ENCODE data around the gene HEATR9. TPM values are rescaled to one million over a fixed set of nuclear protein-coding genes. Genes with fewer than 3 reads are reported as not detected.

HEATR9 gene
- not detected in 2 replicates for polyA plus RNA-seq (2012; rRNA removed)
- polyA plus RNA-seq (2012; cell fraction: cytosol; rRNA removed): not detected in 2 replicates
- polyA plus RNA-seq (2012; cell fraction: nucleus; rRNA removed): not detected in 2 replicates

- TF ChIP-seq GATA2 (CRISPR knock-in tag; IDR thresholded peaks at IDR 0.05): no peak
- no peak for TF ChIP-seq RCOR1 (IDR thresholded peaks at IDR 0.05; ENCODE audit: low read length)
- no peak for TF ChIP-seq JUND (IDR thresholded peaks at IDR 0.05)
- TF ChIP-seq MXI1 (IDR thresholded peaks at IDR 0.05; ENCODE audit: low read depth, low read length): no peak
- TF ChIP-seq TAF1 (IDR thresholded peaks at IDR 0.05; ENCODE audit: borderline replicate concordance, low read depth, low read length): no peak
- Histone ChIP-seq H3K27ac (ENCODE audit: low read depth in 2 of 2, low read length in 1 of 2) (no peak within 1 kb of the TSS), H3F3A (replicated peaks; ENCODE audit: insufficient read depth) (no peaks in the 10 kb centered on the region), H3K79me2 (ENCODE audit: insufficient read depth) (no peaks in the 10 kb centered on the region), H3K4me1 (ENCODE audit: control insufficient read depth in 1 of 2, insufficient read depth in 2 of 2, low read depth in 1 of 2, low read length in 1 of 2) (peaks cover 0 to 3% of the 10 kb centered on the region in 2 experiments; a peak in 1 of 4 replicates), H3K36me3 (replicated peaks in 1 of 2; ENCODE audit: control insufficient read depth in 1 of 2, insufficient read depth in 2 of 2, low read length in 1 of 2) (no peaks in the 10 kb centered on the region), H3K9me2 (no peaks in the 10 kb centered on the region), H4K20me1 (ENCODE audit: insufficient read depth) (no peaks in the 10 kb centered on the region), H3K9ac (no peak within 1 kb of the TSS), H3K4me2 (no peak within 1 kb of the TSS), H3K9me3 (no peaks in the 10 kb centered on the region), H2AFZ (ENCODE audit: low read depth) (no peak within 1 kb of the TSS), H3K27me3 (ENCODE audit: insufficient read depth) (no peaks in the 10 kb centered on the region), H3K4me3 (ENCODE audit: low read depth in 2 of 2, low read length in 1 of 2) (no peak within 1 kb of the TSS)
- no peak for DNase-seq
- ChIA-PET POLR2A (no interaction called here), CTCF (interaction anchor here (0.5 to 1.1 kb wide), 3 partner anchors 19 to 123 kb away, joined by 3 read pairs; partner anchors contain the start of gene TAF15)
- WGBS (ENCODE audit: low lambda C conversion rate): 42% methylated on average over 3 of the region's 3 CpGs
These were observed at the start of gene HEATR9 for GRCh38 chr17:35868737-35869136. Gene HEATR9 (minus strand): TSS chr17:35868891. CDS start chr17:35868742, 149 bp downstream.

- Histone ChIP-seq H3K79me2 (ENCODE audit: insufficient read depth) (no peaks in the 10 kb centered on the region), H3K9me3 (no peaks in the 10 kb centered on the region), H3K27ac (ENCODE audit: low read depth in 2 of 2, low read length in 1 of 2) (no peak overlapping the region), H3K36me3 (replicated peaks in 1 of 2; ENCODE audit: control insufficient read depth in 1 of 2, insufficient read depth in 2 of 2, low read length in 1 of 2) (no peaks in the 10 kb centered on the region), H3K4me3 (ENCODE audit: low read depth in 2 of 2, low read length in 1 of 2) (no peak overlapping the region), H3K27me3 (ENCODE audit: insufficient read depth) (no peaks in the 10 kb centered on the region), H3K9ac (no peak overlapping the region), H2AFZ (ENCODE audit: low read depth) (no peak overlapping the region), H3K4me1 (ENCODE audit: control insufficient read depth in 1 of 2, insufficient read depth in 2 of 2, low read depth in 1 of 2, low read length in 1 of 2) (no peaks in the 10 kb centered on the region), H3K9me2 (no peaks in the 10 kb centered on the region), H3F3A (replicated peaks; ENCODE audit: insufficient read depth) (peaks cover 5% of the 10 kb centered on the region), H3K4me2 (no peak overlapping the region), H4K20me1 (ENCODE audit: insufficient read depth) (no peaks in the 10 kb centered on the region)
- TF ChIP-seq ZBTB33 (IDR thresholded peaks at IDR 0.05; ENCODE audit: borderline replicate concordance, low read depth): no peak
- no peak for TF ChIP-seq FOXM1 (IDR thresholded peaks at IDR 0.05; ENCODE audit: low read depth)
- no peak for TF ChIP-seq POLR2AphosphoS5 (IDR thresholded peaks at IDR 0.05; ENCODE audit: low read depth, low read length)
- TF ChIP-seq YY1 (IDR thresholded peaks at IDR 0.05; ENCODE audit: low read depth): no peak
- no peak for TF ChIP-seq USF1 (IDR thresholded peaks at IDR 0.05; ENCODE audit: borderline replicate concordance, low read depth)
- TF ChIP-seq MXI1 (IDR thresholded peaks at IDR 0.05; ENCODE audit: low read depth, low read length): no peak
- TF ChIP-seq TCF12 (IDR thresholded peaks at IDR 0.05): no peak
- TF ChIP-seq TAF1 (IDR thresholded peaks at IDR 0.05; ENCODE audit: borderline replicate concordance, low read depth, low read length): no peak
- no peak for TF ChIP-seq FOSL2 (IDR thresholded peaks at IDR 0.05; ENCODE audit: borderline replicate concordance, low read depth)
- TF ChIP-seq SIN3A (IDR thresholded peaks at IDR 0.05; ENCODE audit: borderline replicate concordance, low read depth, low read length): no peak
- TF ChIP-seq TEAD4 (IDR thresholded peaks at IDR 0.05; ENCODE audit: borderline replicate concordance, insufficient read depth): no peak
- no peak for TF ChIP-seq JUND (IDR thresholded peaks at IDR 0.05)
- no peak for TF ChIP-seq MEF2A (IDR thresholded peaks at IDR 0.05; ENCODE audit: borderline replicate concordance, low read depth)
- TF ChIP-seq USF2 (IDR thresholded peaks at IDR 0.05; ENCODE audit: borderline replicate concordance, low read depth, low read length): no peak
- no peak for TF ChIP-seq CHD2 (IDR thresholded peaks at IDR 0.05; ENCODE audit: low read length, partially characterized antibody)
- no peak for TF ChIP-seq CTCF (IDR thresholded peaks at IDR 0.05)
- no peak for TF ChIP-seq RXRA (IDR thresholded peaks at IDR 0.05; ENCODE audit: borderline replicate concordance, low read depth)
- no peak for TF ChIP-seq EP300 (IDR thresholded peaks at IDR 0.05; ENCODE audit: borderline replicate concordance in 1 of 2, low read depth in 1 of 2, low read length in 1 of 2)
- ChIA-PET CTCF (no interaction called here), POLR2A (no interaction called here)
- DNase-seq: no peak
- 88% methylated on average over 25 of the region's 29 CpGs for WGBS (ENCODE audit: low lambda C conversion rate)
These were observed 49.0 kb upstream of the HEATR9 start for GRCh38 chr17:35917519-35918213.
